Gastroesophageal sphincter (tissue), 3 donors: Measurements from ENCODE around the gene ST8SIA5.

ENCODE experiments used
- CTCF ChIP-seq, 4 experiments: fragments of 200-600 bp in 2 of 4; fragments of 450-650 bp in 2 of 4; sonication (generic) in 1 of 4; IDR thresholded peaks; one replicate each; pipeline ENCODE4 v1.5.1; 2017 to 2019; ENCODE audit warnings: antibody characterized with exemption in 4 of 4, mild to moderate bottlenecking in 2 of 4, moderate library complexity in 2 of 4
- EP300 ChIP-seq: sonication (generic); formaldehyde crosslinking; IDR thresholded peaks from one replicate; pipeline ENCODE4 v1.6.1; 2017; ENCODE audit warnings: antibody characterized with exemption, mild to moderate bottlenecking
- POLR2A ChIP-seq, 2 donors: fragments of 450-650 bp; IDR thresholded peaks; one replicate each; pipeline ENCODE4 v1.6.1; 2017; ENCODE audit warnings: antibody characterized with exemption in 2 of 2, mild to moderate bottlenecking in 2 of 2, moderate library complexity in 1 of 2
- POLR2AphosphoS5 ChIP-seq: sonication (generic); formaldehyde crosslinking; IDR thresholded peaks from one replicate; pipeline ENCODE4 v1.6.1; 2017; ENCODE audit warnings: antibody characterized with exemption

- no peak for TF ChIP-seq EP300
- no peak for TF ChIP-seq POLR2A (IDR thresholded peaks at IDR 0.05)
- TF ChIP-seq CTCF (IDR thresholded peaks at IDR 0.05) = no peak
- no peak for TF ChIP-seq POLR2AphosphoS5
Observed at GRCh38 chr18:46683252-46683651, 73.6 kb downstream of the ST8SIA5 start.
